Smooth muscle cell (in vitro differentiated cells): ENCODE results near the gene DDI2. TPM values are rescaled to one million over a fixed set of nuclear protein-coding genes. Genes with fewer than 3 reads are reported as not detected.

ENCODE experiments used
- DNase-seq: peaks from one replicate; lab custom pipeline; 2025; ENCODE audit not compliant: unreplicated experiment; lab: John Stamatoyannopoulos, UW
- H2AFZ ChIP-seq: fragments of 200-600 bp; sonication (generic); 2 replicates; pipeline ENCODE4 v1.6.0; 2016; ENCODE audit warnings: antibody characterized with exemption, low read depth, mild to moderate bottlenecking
- H3F3A ChIP-seq: fragments of 200-600 bp; sonication (generic); 2 replicates; pipeline ENCODE4 v1.6.0; 2017; ENCODE audit warnings: antibody characterized with exemption, low read depth
- H3K27ac ChIP-seq: fragments of 200-600 bp; sonication (generic); 2 replicates; pipeline ENCODE4 v1.5.1; 2016; ENCODE audit warnings: low read depth, mild to moderate bottlenecking
- H3K27me3 ChIP-seq: fragments of 200-600 bp; sonication (generic); 2 replicates; pipeline ENCODE4 v1.6.1; 2016; ENCODE audit warnings: low read depth, mild to moderate bottlenecking
- H3K36me3 ChIP-seq: fragments of 200-600 bp; sonication (generic); 2 replicates; pipeline ENCODE4 v1.5.1; 2016; ENCODE audit warnings: low read depth
- H3K4me1 ChIP-seq: fragments of 200-600 bp; sonication (generic); 2 replicates; pipeline ENCODE4 v1.5.1; 2016; ENCODE audit warnings: low read depth
- H3K4me2 ChIP-seq: fragments of 200-600 bp; sonication (generic); 2 replicates; pipeline ENCODE4 v1.6.0; 2016; ENCODE audit warnings: mild to moderate bottlenecking
- H3K4me3 ChIP-seq: fragments of 200-600 bp; sonication (generic); 2 replicates; pipeline ENCODE4 v1.5.1; 2016; ENCODE audit warnings: mild to moderate bottlenecking
- H3K79me2 ChIP-seq: fragments of 200-600 bp; sonication (generic); 2 replicates; pipeline ENCODE4 v1.6.0; 2016; ENCODE audit warnings: low read depth, mild to moderate bottlenecking
- H3K9ac ChIP-seq: fragments of 200-600 bp; sonication (generic); 2 replicates; pipeline ENCODE4 v1.6.0; 2016; ENCODE audit warnings: low read depth
- H3K9me3 ChIP-seq: fragments of 200-600 bp; sonication (generic); replicated peaks from 2 replicates; pipeline ENCODE4 v1.5.1; 2016; ENCODE audit warnings: low read depth
- H4K20me1 ChIP-seq: fragments of 200-600 bp; sonication (generic); 2 replicates; pipeline ENCODE4 v1.6.0; 2016; ENCODE audit warnings: low read depth
- WGBS: methylation state at CpG from one replicate; pipeline ENCODE4 v1.1.7; 2016; ENCODE audit warnings: low lambda C conversion rate; 5-methylcytosine and 5-hydroxymethylcytosine counted together
- polyA plus RNA-seq: library from polyadenylated mRNA; unstranded; fragments of >200 nt; fragmentation: Nextera tagmentation; extraction: Ambion mirVana; gene quantifications from 2 replicates; pipeline ENCODE4 v1.2.1, GENCODE V29; 2016
- total RNA-seq: library from RNA; depleted of rRNA; stranded (reverse); fragments of >200 nt; gene quantifications from 2 replicates; pipeline ENCODE4 v1.2.3, GENCODE V29; 2014
- TF ChIP-seq, protein P1 (sequence below): fragments of 200-600 bp; sonication (generic); IDR thresholded peaks from 2 replicates; pipeline ENCODE4 v1.5.1; 2017; ENCODE audit warnings: borderline replicate concordance, mild to moderate bottlenecking, antibody characterized with exemption; ENCODE audit not compliant: insufficient read depth, poor library complexity, severe bottlenecking

DDI2 gene
- total and polyA plus RNA-seq, 2 experiments from 2014 or later: 3.5 to 10.9 TPM

DNA sequence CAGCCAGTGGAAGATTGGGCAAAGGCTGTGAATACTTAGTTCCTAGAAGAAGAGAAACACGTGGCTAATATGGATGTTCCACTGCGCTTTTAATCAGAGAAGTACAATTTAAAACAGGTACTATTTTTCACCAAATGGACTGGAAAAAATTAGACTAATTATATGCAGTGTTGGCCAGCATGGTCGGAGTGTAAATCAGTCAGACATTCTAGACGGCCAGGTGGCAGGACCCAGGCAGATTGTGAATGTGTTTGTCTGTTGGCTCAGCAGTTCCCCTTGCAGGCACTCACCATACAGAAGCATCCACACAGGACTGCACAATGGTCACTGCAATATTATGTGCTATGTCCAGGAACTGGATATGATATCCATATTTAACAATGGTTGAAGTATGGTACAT is 94.9 kb downstream of the DDI2 start:
- H3K9me3 ChIP-seq: no peaks in the 10 kb centered on the region
- H3K27ac ChIP-seq: no peak overlapping the region
- no peak overlapping the region for H3K4me3 ChIP-seq
- TF ChIP-seq, protein P1, sequence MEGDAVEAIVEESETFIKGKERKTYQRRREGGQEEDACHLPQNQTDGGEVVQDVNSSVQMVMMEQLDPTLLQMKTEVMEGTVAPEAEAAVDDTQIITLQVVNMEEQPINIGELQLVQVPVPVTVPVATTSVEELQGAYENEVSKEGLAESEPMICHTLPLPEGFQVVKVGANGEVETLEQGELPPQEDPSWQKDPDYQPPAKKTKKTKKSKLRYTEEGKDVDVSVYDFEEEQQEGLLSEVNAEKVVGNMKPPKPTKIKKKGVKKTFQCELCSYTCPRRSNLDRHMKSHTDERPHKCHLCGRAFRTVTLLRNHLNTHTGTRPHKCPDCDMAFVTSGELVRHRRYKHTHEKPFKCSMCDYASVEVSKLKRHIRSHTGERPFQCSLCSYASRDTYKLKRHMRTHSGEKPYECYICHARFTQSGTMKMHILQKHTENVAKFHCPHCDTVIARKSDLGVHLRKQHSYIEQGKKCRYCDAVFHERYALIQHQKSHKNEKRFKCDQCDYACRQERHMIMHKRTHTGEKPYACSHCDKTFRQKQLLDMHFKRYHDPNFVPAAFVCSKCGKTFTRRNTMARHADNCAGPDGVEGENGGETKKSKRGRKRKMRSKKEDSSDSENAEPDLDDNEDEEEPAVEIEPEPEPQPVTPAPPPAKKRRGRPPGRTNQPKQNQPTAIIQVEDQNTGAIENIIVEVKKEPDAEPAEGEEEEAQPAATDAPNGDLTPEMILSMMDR: no peak
- H2AFZ ChIP-seq: no peak overlapping the region
- no peaks in the 10 kb centered on the region for H3K4me1 ChIP-seq
- no peaks in the 10 kb centered on the region for H3K27me3 ChIP-seq
- peaks cover 79% of the 10 kb centered on the region for H3K79me2 ChIP-seq
- H4K20me1 ChIP-seq: peaks cover 90% of the 10 kb centered on the region
- no peaks in the 10 kb centered on the region for H3F3A ChIP-seq
- H3K4me2 ChIP-seq: no peak overlapping the region
- no peaks in the 10 kb centered on the region for H3K36me3 ChIP-seq
- WGBS: 92% methylated on average over 4 of the region's 4 CpGs
- DNase-seq: no peak
- no peak overlapping the region for H3K9ac ChIP-seq

DNA sequence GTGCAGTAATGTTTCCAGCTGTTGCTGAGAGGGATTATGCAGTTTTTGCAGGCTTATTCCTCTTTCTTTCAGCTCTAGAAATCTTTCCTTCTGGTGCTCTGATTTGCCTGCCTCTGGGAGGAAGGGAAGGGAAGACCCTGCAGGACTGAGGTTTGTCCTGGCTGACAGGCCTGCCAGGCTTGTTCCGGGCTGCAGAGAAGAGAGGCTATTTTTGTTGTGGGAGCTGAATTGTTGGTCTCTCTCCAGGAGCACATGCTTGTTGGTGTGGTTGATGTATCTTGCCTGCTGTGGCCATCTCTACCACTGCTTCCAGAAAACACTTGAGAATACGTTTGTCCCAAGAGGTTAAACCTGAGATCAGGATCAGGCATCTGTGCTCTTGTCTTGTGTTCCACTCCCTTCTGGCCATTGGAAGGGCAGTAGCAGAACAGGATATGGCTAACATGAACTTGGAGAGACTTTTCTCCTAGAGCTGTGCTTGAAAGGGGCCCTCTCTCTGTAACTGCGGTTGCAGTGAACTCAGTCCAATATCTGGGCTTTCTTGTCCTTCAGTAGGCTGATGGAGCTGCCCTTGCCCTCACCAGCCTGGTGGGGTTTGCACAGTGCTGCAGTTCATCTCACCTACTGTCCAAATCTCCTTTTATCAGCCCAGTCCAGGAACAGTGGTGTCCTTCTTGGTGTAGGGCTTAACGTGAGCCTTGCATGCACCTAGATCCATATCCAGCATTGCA is 97.3 kb downstream of the DDI2 start:
- peaks cover 70% of the 10 kb centered on the region for H4K20me1 ChIP-seq
- WGBS: 77% methylated on average over 4 of the region's 4 CpGs
- no peak overlapping the region for H3K4me2 ChIP-seq
- H3K27ac ChIP-seq: no peak overlapping the region
- no peak overlapping the region for H3K9ac ChIP-seq
- no peaks in the 10 kb centered on the region for H3K27me3 ChIP-seq
- no peaks in the 10 kb centered on the region for H3K9me3 ChIP-seq
- H2AFZ ChIP-seq: no peak overlapping the region
- H3K4me3 ChIP-seq: no peak overlapping the region
- no peak for DNase-seq
- H3K36me3 ChIP-seq: no peaks in the 10 kb centered on the region
- TF ChIP-seq, protein P1: no peak
- peaks cover 55% of the 10 kb centered on the region for H3K79me2 ChIP-seq
- H3K4me1 ChIP-seq: no peaks in the 10 kb centered on the region
- H3F3A ChIP-seq: no peaks in the 10 kb centered on the region

DNA sequence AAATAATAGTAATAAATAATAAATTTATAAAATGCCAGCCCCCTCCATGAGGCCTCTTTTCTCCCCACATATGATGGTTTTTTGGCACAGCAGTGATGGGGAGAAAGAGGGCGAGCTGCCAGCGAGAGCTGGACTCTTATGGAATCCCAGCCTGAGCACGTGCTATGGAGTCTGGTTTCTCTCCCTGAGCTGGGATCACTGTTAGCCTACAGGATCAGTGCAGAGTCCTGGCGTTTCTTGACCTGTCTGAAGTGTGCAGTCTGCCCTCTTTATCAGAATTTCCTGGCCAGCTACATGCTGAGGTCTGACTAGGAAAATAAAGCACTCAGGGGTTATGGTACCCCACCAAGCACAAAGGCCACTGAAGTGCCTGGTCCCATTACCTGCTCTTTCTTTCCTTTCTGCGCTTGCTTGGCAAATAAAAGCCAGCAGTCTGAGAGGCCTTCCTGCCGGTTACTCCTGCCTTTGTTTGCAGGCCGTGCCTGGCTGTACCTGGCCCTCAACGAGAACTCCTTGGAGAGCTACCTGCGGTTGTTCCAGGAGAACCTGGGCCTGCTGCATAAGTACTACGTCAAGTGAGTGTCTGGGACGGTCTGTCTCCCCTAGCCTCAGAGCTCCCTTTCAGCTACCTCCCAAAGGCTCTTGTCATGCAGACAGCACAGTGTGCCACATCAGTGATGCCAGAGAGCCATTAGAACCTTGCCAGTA is 100.3 kb downstream of the DDI2 start:
- Histone ChIP-seq H3K27ac (no peak overlapping the region), H3K4me3 (no peak overlapping the region), H3K36me3 (no peaks in the 10 kb centered on the region), H2AFZ (no peak overlapping the region), H3K79me2 (peaks cover 26% of the 10 kb centered on the region), H3K4me1 (no peaks in the 10 kb centered on the region), H4K20me1 (peaks cover 48% of the 10 kb centered on the region), H3K9ac (no peak overlapping the region), H3K4me2 (no peak overlapping the region), H3K27me3 (no peaks in the 10 kb centered on the region), H3K9me3 (no peaks in the 10 kb centered on the region), H3F3A (no peaks in the 10 kb centered on the region)
- TF ChIP-seq, protein P1: no peak
- no peak for DNase-seq
- 94% methylated on average over 11 of the region's 11 CpGs for WGBS

DNA sequence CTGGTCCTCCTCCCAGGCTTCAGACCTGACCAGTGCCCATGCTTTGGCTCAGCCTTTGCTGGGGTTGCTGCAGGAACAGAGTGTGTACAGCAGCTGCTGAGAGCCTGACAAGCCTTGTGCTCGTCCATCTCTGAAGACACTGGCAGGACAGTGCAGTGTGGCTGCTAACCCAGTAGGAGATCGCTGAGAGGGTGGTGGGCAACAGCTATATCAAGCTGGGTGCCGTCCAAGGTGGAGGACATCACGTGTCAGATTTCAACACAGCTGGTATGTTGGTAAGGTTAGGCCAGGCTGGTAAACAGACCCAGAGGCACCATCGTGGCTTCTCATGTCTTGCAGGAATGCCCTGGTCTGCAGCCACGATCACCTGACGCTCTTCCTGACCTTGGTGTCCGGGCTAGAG is 100.9 kb downstream of the DDI2 start:
- H2AFZ ChIP-seq: no peak overlapping the region
- H3F3A ChIP-seq: no peaks in the 10 kb centered on the region
- no peaks in the 10 kb centered on the region for H3K36me3 ChIP-seq
- DNase-seq: no peak
- H3K27ac ChIP-seq: no peak overlapping the region
- no peak overlapping the region for H3K9ac ChIP-seq
- peaks cover 42% of the 10 kb centered on the region for H4K20me1 ChIP-seq
- H3K9me3 ChIP-seq: no peaks in the 10 kb centered on the region
- H3K79me2 ChIP-seq: peaks cover 20% of the 10 kb centered on the region
- TF ChIP-seq, protein P1: no peak
- H3K4me1 ChIP-seq: no peaks in the 10 kb centered on the region
- 98% methylated on average over 6 of the region's 8 CpGs for WGBS
- H3K4me2 ChIP-seq: no peak overlapping the region
- H3K27me3 ChIP-seq: no peaks in the 10 kb centered on the region
- H3K4me3 ChIP-seq: no peak overlapping the region
